Stimulated activated CD8-positive, alpha-beta memory T cell treated with anti-CD3 and anti-CD28 coated beads, Interleukin-15, amount 100 ng/mL, for 1 hour (primary cell): ENCODE measurements around the gene ALDH3B2.
"Not testable (repeated sequence)": the region's sequence is repeated elsewhere in the genome, so short reads cannot be mapped to it uniquely, and the experiment has no call there.

Experiments
- DNase-seq: peaks from one replicate; pipeline ENCODE4 v3.0.0-alpha.2; 2020; ENCODE audit warnings: low read depth

Gene ALDH3B2, protein sequence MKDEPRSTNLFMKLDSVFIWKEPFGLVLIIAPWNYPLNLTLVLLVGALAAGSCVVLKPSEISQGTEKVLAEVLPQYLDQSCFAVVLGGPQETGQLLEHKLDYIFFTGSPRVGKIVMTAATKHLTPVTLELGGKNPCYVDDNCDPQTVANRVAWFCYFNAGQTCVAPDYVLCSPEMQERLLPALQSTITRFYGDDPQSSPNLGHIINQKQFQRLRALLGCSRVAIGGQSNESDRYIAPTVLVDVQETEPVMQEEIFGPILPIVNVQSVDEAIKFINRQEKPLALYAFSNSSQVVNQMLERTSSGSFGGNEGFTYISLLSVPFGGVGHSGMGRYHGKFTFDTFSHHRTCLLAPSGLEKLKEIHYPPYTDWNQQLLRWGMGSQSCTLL

DNA sequence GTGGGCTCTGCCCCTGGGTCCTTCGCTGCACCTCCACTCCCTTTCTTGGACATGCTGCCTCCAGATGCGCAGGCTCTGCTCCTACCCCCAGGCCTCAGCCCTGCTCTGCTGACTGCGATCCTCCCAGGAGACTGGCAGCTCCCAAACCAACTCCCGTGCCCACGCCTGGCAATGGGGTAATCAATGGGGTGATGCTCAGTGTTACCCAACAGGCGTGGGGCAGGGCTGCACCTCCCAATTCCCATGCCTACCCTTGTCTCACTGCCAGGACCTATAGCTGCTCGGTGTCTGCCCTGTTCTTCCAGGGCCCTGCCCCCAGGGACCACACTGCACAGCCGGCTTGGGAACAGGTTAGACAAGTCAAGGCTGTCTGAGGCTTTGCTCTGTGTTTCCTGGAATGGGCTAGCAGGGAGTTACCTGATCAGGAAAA, at the start of gene ALDH3B2:
Gene ALDH3B2 (minus strand): TSS at position 182 of the 430 bp plus-strand sequence. CDS start 7,688 bp downstream, outside the sequence.
- no peak for DNase-seq

DNA sequence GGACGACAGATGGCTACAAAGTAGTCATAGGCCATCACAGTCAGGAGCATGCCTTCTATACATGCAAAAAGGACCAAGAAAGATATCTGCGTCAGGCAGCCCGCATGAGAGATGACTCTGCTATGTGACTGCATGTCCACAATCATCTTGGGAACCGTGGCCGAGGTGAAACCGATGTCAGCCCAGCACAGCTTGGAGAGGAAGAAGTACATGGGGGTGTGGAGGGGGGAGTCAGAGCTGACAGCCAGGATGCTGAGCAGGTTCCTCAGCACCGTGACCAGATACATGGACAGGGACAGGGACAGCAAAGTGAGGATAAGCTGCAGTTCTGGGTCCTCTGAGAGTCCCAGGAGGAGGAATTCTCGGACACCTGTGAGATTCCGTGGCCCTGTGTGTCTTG, 48.6 kb upstream of the ALDH3B2 start:
- not testable (repeated sequence) for DNase-seq

DNA sequence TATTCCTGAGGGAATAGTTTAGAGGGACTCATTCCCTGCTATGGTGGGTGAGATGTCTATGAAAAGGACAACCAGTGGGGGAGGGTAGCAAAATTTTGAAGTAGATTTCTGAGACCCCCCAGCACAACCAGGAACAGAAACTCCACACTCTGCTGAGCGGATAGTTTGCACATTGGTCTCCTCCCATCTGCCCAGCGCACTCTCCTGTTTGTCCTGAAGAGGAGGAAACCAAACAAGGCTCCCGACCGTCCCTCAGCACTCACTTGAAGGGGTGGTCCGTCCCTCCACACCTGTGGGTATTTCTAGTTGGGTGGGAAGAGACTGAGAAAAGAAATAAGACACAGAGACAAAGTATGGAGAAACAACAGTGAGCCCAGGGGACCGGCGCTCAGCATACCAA, 41.8 kb upstream of the ALDH3B2 start:
- not testable (repeated sequence) for DNase-seq

DNA sequence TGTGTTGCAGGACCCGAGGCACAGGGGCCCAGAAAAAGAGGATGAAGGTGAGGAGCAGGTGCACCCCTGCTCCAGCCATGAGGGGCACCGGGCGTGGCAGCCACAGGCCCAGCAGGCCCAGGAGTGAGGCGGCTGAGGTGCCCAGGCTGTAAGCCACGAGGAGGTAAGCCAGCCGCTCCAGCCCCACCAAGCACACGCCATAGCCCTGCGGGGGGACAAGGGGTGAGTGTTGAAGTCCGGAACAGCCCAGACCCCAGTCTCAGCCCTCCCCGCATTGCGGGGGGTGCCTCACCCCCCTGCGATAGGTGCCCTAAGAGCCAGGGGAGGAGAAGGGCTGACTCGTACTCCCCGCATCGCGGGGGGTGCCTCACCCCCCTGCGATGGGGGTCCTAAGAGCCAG, 41.4 kb upstream of the ALDH3B2 start:
- DNase-seq: not testable (repeated sequence)

DNA sequence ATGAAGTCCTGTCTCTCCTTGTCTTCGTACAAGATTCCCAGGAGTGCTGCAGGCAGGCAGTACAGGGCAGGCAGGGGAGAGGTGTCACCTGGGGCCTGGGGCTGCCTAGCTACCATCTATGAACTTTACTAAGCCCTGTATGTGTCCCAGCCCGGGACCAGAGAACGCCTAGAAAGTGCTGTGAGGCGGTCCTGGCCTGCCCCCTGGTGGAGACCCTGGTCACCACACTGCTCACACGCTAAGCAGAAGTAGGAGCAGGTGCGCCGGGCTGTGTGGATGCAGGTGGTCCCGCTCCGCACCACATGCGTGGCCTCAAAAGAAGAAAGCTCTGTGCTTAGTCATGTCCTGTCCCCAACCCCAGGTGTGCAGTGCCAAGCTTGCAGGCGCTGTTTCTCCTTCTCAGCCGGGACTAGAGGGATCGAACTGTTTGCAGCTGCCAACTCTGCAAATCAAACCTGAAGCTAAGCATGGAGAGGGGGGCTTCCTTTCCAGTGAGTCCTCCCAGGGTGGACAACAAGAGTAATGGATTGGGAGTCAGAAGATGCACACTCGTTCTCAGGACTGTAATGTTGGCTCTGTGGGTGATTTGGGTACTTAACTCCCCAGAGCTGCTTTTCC, 39.6 kb upstream of the ALDH3B2 start:
- peak; percentile 20 for DNase-seq

DNA sequence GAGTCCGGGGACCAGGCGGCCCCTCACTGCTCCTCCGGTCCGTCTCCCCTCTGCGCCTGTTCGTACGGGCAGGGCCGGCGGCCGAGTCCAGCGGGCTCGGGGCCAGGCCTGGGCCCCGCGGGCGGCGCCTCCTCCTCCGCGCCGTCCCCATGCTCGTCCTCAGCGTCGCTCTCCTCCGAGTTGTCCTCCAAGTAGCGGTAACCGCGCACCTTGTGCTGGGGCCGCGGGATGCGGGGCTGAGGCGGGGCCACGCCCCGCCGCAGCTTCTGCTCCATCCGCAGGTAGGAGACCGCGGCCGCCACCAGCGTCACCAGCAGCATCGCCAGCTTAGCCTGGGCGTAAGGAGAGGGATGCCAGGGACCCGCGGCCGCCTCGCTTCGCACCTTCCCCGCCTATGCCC, 37.3 kb upstream of the ALDH3B2 start:
- not testable (repeated sequence) for DNase-seq

DNA sequence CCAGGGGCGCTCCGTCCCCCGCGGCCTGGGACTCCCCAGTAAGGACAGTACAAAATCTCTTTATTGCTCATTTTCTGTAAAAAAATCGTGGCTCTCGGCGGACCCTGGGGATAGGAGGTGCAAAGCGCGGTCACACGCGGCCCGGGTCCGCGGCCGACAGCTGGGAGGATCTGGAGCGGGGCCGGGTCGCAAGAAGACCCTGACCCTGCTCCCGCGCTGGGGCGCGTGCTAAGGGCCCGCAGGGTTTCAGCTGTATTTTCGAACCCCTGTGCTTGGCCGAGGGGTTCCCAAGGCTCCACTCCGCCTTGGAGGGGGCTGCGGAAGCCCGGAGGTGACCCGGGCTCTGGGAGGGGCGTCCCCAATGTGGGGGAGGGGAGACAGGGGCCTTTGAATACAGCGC, 36.8 kb upstream of the ALDH3B2 start:
- not testable (repeated sequence) for DNase-seq

DNA sequence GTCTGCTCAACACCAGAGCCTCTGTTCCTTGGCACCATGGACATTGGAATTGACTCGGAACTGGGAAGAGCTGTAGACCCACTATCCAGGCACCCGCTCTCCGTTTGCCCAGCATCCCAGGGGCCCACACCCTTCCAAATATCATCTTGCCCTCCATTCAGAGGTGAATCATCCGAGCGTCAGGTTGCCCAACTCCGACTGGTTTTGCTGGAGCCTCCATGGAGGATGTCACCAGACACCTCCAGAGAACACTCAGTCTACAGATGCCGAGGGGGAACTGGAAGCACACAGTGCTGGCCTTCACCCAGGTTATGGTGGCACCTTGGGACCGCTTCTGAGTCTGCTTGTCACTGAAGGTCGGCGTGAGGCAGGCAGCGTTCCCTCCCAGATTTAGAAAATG, 35.4 kb upstream of the ALDH3B2 start:
- DNase-seq: not testable (repeated sequence)

DNA sequence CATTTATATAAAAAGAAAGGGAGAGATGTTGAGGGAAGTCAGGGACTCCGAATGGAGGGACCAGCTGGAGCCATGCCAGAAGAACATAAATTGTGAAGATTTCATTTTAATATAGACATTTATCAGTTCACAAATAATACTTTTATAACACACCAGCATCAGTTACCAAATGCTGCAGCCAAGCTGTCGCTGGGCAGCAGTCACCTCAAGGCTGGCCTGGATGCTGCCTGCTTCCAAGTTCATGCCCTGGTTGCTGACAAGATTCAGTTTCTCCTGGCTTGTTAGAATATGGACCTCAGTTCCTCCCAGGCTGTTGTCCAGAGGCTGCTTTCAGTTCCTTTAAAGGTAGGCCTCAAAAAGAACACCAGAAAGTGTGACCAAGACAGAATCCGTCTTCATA, 30.8 kb upstream of the ALDH3B2 start:
- no peak for DNase-seq

DNA sequence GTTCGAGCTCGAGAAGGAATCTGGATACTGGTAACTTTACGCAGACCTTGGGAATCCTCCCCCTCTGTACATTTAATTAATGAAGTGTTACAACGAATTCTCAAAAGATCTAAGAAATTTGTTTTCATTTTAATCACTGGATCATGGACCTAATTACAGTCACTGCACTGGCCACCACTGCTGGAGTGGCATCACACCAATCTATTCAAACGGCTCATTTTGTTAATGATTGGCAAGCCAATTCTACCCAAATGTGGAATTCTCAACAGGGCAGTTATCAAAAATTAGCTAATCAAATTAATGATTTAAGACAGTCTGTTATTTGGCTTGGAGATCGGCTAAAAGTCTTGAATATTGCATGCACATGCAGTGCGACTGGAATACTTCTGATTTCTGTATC, 30.1 kb upstream of the ALDH3B2 start:
- DNase-seq: no peak

DNA sequence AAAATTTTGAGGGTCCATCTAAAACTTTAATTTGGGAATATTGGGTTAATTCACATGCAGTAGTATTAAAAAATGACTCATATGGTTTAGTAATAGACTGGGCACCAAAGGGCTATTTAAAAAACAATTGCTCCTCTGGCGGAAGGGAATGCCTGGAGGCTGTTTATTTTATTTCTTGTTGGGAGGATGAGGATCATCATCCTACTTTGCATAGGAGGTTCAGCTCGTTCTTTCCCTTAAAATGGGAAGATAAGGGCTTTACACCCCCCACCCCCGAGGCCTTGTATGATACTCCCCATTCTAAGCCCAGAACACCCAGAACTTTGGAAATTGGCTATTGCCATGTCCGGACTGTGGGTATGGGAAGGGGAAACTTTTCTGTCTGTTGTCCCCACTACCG, 29.3 kb upstream of the ALDH3B2 start:
- not testable (repeated sequence) for DNase-seq

DNA sequence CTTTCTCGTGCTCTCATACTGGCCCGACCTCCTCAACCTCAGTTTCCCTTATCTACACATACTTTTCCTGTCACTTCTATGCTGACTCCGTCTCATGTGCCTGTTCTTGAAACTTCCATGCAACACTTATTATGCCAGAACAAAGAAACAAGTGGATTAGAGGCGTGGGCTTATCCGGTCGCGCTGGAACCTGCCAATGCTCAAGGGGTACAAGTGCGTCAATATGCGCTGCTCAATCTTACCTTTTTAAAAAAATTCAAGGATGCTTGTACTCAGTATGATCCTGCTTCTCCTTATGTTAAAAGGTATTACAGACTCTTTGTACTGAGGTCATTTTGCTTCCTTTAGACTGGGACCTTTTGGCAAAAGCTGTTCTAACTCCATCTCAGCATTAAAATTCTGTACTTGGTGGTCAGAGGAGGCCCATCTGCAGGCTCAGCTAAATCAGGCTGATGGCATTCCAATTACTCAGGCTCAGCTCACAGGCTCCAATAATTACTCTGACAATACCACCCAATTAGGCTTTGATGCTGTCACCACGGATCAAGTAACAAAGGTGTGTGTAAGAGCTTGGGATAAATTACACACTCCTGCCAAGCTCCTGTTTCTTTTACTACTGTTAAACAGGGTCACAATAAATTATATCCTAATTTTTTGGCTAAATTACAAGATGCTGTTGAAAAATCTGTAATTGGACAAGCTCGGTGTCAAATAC, 26.3 kb upstream of the ALDH3B2 start:
- DNase-seq: no peak

DNA sequence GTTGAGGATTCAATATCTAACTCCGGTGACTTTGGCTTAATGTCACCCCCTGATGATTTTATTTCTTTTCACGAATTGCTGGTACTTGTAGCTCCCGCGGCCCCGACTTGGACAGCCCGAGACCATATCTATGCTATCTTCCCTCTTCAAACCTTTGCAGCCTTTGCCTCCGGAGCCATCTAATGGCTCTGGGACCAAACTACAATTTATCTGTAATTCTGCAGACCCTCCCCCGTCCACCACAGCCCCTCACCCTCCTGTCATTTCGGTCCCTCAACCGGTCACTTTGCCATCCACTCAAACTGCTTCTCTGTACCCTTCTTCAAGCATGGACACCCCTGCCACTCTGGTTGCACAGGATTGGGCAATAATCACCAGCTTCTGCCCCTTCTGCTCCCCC, 25.7 kb upstream of the ALDH3B2 start:
- DNase-seq: no peak

DNA sequence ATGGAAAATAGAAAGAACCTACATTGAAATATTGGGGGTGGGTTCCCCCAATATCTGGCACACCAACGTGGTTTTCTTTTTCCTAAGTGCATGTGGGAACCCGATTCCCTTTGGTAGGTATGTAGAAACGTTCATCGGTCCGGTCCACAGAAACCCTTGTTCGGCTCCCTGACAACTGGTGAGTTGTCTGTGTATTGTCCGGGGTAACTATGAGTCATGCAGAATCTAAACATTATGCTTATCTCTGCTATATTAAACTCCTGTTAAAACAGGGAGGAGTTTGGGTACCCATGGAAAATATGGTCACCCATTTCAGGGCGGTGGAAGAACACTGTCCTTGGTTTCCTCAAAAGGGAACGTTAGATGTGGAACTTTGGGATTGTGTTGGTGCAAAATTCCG, 25.1 kb upstream of the ALDH3B2 start:
- no peak for DNase-seq

DNA sequence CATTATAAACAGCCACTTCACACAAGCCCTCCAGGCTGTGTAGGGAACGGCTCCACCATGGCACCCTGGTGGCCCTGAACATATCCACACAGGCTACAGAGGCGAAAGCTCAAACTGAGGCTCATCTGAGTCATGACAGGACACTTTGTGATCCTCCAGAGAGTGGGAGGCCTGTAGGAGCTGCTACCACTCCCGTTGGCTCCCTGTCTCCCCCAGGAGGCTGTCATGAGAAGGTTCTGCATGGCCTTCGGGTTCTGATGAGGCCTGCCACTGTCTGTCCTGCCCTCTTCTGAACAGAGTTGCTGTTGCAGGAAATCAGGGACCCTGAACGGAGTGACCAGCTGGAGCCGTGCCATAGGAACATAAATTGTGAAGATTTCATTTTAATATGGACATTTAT, 23.8 kb upstream of the ALDH3B2 start:
- no peak for DNase-seq

DNA sequence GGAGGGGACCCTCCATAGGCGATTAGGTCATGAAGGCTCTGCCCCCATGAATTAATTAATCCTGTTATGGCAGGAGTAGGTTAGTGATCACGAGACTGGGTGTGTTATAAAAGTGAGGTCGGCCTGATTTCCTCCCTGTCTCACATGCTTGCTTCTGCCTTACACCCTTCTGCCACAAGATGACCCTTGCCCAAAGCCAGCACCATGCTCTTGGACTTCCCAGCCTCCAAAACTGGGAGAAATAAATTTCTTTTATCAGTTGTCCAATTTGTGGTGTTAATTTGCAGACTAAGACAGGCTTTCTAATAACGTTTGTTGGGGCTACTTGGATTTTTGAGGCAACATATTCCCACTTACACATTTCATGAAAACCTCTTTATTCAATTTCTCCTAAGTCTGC, 23.4 kb upstream of the ALDH3B2 start:
- DNase-seq: no peak

DNA sequence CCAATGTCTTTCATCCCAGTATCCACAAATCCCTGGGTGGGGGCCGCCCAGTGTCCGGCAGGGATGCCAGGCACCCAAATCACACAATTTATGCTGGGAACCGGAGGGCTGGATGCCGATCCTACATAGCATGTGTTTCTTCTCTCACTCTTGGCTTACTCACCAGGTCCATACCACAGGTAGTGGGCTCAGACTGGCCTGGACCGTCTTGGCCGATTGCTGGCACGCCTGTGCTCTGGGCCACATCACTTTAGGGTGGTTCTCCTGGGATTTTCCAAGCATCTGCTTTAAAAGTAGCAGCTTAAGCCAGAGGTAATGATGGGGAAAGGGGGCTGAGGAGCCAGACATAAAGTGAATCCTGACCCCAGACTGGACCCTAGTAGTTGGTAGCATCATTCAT, 22.6 kb upstream of the ALDH3B2 start:
- no peak for DNase-seq

DNA sequence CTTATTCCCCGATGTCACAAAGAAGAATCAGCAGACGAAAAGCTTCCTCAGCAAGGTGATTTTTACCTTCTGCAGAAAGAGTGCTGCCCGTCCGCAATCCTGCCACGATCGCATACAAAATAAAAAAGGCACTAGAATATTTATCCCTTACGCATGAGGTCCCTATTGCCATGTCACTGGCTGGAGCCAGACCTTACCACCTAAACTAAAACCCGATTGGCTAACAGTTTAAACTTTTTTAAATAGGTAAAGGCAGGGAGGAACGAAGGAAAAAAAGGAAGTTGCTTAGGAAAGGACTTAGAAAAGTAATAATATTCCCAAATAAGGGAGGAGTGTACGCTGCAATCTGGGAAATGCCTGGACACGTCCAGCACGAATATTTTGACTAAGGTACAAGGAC, 21.2 kb upstream of the ALDH3B2 start:
- no peak for DNase-seq

DNA sequence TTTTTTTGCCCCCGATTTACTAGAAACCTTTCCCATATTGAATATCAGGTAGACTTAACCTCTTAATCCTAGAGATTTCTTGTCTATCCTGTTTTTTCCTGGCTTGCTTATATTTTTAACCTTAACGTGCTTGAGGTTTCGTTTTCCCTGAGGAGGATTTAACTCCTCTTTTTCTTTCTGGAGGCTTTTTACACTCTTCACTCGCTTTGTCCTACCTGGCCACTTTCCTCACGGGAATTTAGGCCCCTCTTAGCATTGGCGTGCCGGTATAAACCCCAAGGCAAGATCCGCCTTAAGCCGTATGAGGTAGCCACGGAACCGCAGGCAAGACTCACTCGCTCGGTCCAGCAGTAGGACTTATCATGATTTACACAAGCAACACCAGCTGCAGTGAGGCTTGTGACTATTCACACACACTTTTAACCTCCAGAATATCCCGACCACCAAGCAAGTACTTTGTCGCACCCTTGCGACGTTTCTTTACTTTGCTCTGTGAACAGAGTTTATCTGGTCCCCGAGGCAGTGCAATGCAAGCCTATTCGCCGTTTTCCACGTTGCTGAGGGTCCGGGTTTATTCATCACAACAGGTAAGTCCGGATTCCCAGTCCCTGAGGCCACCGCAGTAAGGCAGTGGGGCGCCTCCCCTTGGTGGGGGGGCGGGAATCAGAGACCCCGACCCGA, 20.6 kb upstream of the ALDH3B2 start:
- DNase-seq: no peak

DNA sequence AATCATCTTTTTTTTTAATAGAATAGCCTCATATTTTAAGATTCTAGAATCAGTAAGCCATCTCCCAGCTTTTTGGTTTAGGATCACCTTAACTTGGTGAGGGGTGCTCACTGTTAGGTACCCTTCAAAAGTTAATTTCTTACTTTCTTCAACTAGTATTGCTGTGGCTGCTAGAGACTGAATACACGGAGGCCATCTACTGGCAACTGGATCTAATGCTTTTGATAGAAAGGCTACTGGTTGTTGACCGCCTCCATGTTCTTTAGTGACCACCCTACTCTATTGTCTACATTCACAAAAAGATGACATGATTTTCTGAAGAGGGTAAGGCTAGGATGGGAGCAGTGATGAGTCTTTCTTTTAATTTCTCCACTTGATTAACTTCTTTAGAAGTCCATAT, 16.7 kb upstream of the ALDH3B2 start:
- no peak for DNase-seq

DNA sequence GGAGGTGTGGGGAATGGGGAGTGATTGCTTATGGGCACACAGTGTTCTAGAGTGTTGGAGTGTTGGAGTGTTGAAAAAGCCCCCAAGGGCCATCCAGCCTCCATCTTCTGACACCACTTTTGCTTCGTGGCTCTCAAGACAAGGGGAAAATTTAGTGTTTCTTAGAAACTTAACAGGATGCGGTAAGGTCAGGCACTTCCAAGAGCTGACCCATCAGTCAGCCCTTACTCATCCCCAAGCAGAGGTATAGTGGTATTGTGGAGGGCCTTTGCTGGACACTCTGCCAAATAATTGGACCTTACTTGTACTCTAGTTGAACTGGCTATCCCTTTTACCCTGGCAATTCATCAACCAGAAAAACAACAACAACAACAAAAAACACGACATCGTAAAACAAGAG, 14.8 kb upstream of the ALDH3B2 start:
- no peak for DNase-seq

DNA sequence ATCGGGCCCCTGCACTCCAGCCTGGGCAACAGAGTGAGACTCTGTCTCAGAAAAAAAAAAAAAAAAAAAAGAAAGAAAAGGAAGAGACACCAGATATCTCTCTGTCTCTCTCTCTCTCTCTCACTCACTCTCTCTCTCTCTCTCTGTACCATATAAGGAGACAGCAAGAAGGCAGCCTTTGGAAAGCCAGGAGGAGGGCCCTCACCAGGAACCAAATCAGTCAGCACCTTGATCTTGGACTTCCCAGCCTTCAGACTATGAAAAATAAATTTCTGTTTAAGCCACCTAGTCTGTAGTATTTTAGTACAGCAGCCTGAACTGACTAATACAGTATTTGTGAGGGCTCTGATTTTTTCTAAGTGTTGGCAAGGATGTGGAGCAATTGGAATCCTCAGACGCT, 13.6 kb upstream of the ALDH3B2 start:
- DNase-seq: no peak
